Left cardiac atrium (tissue), 4 donors: ENCODE results near the gene IP6K3. TPM values are rescaled to one million over a fixed set of nuclear protein-coding genes. Genes with fewer than 3 reads are reported as not detected.

Experiments used
- ATAC-seq, 2 donors: fragments of 200-7000 bp; cut with Tn5 transposase; one replicate each; pipeline ENCODE4 v1.9.1; 2020; ENCODE audit warnings: mild to moderate bottlenecking in 2 of 2, moderate library complexity in 2 of 2
- DNase-seq: peaks from one replicate; pipeline ENCODE4 v3.0.0-alpha.2; 2020
- intact Hi-C, 2 donors: fragments of 100-400 bp; cut with DNase I; formaldehyde crosslinking; loops; one replicate each; pipeline versions ENCODE4 v1.14.1 to v1.15.1; 2022 to 2023
- long read RNA-seq: library from polyadenylated mRNA; unstranded; transcript quantifications from one replicate; pipeline ENCODE4 v2.0.0, GENCODE V29; 2021
- total RNA-seq, 2 donors: library from RNA; stranded (reverse); fragmentation: NEBNext Ultra II Directional; extraction: Animal tissue kit (Norgen Biotek cat#: 25700); gene quantifications; one replicate each; pipeline ENCODE4 v1.2.1, GENCODE V29; 2021
- donor health status: DM: no; HTN: yes; CAD: no.
- donor health status: DM: no; HTN: yes; CAD: no; lungs with severe emphysema.
- donor health status: DM: yes; HTN: yes; CAD: no.
- donor health status: Dilated cardiomyopathy.

Gene IP6K3, protein sequence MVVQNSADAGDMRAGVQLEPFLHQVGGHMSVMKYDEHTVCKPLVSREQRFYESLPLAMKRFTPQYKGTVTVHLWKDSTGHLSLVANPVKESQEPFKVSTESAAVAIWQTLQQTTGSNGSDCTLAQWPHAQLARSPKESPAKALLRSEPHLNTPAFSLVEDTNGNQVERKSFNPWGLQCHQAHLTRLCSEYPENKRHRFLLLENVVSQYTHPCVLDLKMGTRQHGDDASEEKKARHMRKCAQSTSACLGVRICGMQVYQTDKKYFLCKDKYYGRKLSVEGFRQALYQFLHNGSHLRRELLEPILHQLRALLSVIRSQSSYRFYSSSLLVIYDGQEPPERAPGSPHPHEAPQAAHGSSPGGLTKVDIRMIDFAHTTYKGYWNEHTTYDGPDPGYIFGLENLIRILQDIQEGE
- 10 to 100 TPM; 23.8 to 29.4 TPM for total RNA-seq
- long read RNA-seq, transcript IP6K3-201 (6 exons, 2,610 nt) = major isoform, 19 of 45 reads
- long read RNA-seq, partial matches to known transcripts = 15 of 45 reads
- long read RNA-seq, other reads (novel, unspliced or antisense) = 7 of 45 reads

DNA sequence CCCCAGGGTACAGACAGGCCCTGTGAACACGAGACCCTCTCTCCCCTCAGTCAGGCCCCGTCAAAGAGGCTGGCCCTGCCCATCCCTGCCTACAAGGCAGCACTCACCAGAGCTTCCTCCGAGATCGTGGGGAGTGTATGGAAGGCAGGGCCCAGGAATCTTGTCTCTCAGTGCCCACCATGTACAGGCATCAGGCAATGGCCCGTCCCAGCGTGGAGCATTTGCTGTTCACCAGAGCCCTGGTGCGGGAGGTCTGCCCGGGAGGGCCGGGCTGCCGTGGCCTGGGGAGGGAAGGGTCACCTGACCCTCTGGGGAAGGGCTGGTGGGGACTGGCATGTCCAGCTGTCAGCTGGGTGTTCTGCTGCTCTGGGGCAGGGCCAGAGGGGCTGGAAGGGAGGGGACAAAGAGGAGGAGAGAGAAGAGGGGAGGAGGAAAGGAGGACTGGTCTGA, at the start of gene IP6K3:
Gene IP6K3, minus strand, starts transcription at position 255 of the 450 bp plus-strand sequence. CDS start 11,429 bp downstream, outside the sequence.
- intact Hi-C loops = no loop called here
- DNase-seq (peak; percentile 58), ATAC-seq (peak; percentile 78 to 81)

- ATAC-seq (no peak), DNase-seq (no peak)
- intact Hi-C loops = no loop called here
Observed at GRCh38 chr6:33794910-33795623, 48.4 kb upstream of the IP6K3 start.

DNA sequence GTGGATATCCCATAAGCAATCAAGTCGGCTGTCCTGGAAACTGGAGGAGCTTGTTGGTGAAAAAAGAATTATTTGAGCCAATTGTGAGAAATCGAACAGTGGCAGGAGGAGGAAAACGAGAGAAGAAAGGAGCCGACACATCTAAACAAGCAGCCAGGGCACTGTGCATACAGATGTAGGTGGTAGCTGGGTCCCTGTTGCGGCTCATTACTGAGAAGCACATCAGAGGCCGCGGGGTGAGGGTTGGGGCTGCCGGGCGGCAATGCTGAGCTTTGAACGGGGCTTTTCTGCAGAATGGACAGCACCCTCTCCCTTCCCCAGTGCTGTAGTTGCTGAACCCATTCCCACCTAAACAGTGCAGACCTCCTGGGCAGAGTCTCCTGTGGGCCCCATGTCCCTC, 46.3 kb upstream of the IP6K3 start:
- DNase-seq = no peak
- no peak for ATAC-seq
- intact Hi-C loops = no loop called here

GRCh38 chr6:33791620-33792019, 44.9 kb upstream of the IP6K3 start:
- no peak for ATAC-seq
- no peak for DNase-seq
- intact Hi-C loops = no loop called here

GRCh38 chr6:33790910-33791309, 44.2 kb upstream of the IP6K3 start:
- intact Hi-C loops = no loop called here
- DNase-seq (no peak), ATAC-seq (no peak)

DNA sequence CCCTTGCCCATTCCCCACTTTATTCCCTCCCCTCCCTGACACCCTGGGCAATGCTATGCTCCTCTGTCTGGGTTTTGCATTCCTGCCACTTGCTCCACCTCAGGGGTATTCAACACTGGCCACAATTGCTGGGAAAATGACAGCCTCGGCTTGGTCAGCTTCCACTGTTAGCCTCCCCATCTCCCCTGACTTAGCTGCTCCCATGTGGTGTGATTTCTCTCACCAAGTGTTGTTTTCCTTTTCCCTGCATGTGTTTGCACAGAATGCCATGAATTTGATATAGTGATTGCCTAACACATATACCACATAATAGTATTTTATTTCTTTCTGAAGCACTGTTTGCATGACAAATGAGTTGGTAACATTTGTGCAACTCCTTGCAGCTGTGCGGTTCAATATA, 43.7 kb upstream of the IP6K3 start:
- no peak for DNase-seq
- intact Hi-C loops = no loop called here
- no peak for ATAC-seq

DNA sequence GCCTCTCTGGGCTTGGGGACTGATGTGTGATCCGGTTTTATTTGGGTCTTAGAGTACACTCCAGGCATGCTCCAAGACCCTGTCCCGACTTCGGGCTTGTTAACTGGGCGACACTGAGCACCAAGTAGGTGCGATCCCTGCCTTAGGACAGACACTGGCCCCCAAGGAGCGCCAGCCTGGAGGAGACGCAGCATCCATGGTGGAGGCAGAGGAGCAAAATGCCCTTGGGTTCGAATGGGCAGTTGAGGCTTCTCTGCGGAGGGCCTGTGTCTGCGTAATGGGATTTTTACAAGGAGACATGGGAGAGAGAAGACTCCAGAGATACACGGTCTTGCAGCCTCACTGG, 42.8 kb upstream of the IP6K3 start:
- DNase-seq (no peak), ATAC-seq (no peak)
- intact Hi-C loops = loop anchor here in 1 of 2 donors (5.0 kb wide), 1 partner anchor 98 kb away; no protein-coding TSS in a partner anchor

DNA sequence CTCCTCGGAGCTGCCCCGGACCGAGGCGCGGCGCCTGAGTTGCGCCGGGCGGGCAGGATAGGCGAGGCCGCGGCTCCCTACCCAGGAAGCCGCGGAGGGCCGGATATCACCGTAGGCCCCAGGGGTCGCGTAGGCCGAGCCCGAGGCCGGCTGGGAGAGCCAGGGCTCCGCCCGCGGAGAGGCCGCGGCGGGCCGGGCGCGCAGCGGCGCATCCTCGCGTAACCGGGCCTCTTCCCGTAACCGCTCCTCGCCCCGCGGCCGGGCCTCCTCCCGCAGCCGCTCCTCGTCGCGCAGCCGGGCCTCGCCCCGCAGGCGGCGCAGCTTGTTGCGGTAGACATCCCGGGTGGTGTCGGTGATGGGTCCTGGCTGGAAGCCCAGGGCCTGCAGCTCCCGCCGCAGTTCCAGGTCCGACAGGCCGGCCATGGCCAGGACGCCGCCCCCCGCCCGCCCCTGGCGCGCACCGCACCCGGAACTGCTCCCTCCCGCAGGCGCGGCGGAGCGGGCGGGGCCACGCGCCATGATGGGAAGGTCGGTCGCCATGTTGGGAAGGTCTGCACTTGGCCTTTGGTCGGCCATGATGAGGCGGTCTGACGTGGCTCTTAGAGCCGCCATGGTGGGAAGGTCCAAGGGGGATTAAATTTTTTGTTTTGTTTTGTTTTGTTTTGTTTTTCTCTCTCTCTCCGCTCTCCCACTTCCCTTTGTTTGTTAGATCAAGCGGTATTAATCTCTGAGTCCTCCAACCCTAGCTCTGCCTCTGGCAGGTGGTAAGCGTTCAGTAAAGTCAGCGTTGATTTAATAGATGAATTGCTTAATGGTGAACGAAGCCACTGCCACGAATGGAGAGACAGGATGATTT, 42.2 kb upstream of the IP6K3 start, which contains the start of gene LEMD2:
Gene LEMD2, minus strand, starts transcription at position 437 of the 856 bp plus-strand sequence. Its CDS starts 14 bp downstream, at position 423.
- DNase-seq (peak; percentile 95), ATAC-seq (peak; percentile 98)
- intact Hi-C loops = loop anchor here in 1 of 2 donors (5.0 kb wide), 1 partner anchor 98 kb away; no protein-coding TSS in a partner anchor

DNA sequence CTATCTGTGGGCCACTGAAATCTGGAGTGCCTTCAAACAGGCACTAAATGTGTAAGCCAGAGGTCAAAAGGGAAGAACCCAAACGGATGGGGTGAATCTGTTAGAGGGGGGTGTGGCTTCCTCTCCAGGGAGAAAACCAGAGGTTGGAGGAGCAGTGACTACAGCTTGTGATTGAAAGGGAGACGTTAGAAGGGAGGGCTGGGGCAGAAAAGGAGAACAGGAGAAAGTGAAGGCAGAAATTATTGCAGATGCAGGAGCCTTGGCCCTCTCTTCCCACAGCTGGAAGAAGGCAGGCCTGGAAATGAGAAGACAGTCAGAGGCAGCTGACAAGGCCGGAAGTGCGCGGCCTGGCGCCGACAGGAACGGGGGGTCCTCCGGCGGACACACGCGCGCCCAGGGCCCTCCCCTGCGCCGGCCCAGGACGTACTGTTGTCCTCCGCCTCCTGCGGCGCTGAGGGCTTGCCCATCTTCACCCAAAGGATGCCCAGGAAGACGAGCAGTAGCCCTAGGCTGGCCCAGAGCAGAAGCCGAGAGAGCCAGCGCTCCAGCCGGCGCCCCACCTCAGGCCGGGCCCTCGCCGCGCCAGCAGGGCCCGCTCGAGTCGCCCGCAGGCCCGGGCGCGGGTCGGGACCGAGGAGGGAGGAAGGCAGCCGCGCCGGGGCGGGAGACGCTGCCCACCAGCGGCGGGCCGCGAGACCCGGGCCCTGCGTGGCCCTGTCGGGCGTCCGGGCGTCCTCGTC, 41.4 kb upstream of the IP6K3 start:
- intact Hi-C loops = loop anchor here in 1 of 2 donors (5.0 kb wide), 1 partner anchor 99 kb away; no protein-coding TSS in a partner anchor
- ATAC-seq (peak; percentile 80 to 83), DNase-seq (peak; percentile 86)

DNA sequence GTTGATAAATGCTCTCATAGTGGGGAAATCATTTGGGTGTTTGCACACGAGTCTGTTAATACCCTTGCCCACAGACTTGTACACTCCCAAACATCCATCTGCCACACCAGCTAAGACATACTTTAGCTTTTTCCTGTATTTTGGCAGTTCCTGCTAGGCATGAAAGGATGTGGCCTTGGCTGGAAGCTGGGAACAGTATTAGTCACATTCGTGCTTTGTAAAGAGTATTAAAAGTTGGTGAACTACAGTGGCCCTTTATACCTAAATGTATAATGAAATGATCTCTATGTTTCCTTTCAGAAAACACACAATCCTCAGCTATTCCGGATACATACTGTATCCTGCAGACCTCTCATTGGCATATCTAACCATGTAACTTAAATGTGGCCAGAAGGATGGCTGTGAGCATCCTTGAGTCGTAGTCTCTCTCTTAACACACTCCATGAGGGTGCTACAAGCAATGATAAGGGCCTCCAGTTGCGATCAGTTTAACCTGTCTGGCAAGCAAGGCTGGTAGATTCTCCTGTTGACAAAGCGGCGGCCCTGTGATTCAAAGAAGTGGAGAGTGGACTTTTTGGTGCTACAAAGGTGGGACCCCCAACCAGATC, 40.7 kb upstream of the IP6K3 start:
- intact Hi-C loops = loop anchor here in 1 of 2 donors (5.0 kb wide), 1 partner anchor 100 kb away; no protein-coding TSS in a partner anchor
- DNase-seq = no peak
- no peak for ATAC-seq

DNA sequence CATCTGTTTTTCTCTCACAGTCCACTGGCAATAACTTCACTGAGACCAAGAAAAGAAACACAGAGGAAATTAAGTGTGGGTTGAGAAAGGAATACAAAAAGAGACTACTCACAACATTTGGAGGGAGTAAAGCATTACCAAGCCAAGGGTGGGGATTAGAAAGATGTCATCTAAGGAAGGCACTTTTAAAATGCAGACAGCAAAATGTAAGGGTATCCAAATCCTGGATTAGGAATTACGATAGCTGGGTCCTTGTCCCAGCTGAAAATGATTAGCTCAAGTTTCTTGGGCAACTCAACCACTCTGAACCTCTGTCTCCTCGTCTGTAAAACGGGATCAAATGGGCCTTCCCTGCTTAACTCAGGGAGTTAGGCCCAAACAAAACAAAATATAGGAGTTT, 40.0 kb upstream of the IP6K3 start:
- ATAC-seq (no peak), DNase-seq (no peak)
- intact Hi-C loops = loop anchor here in 1 of 2 donors (5.0 kb wide), 1 partner anchor 101 kb away; no protein-coding TSS in a partner anchor

DNA sequence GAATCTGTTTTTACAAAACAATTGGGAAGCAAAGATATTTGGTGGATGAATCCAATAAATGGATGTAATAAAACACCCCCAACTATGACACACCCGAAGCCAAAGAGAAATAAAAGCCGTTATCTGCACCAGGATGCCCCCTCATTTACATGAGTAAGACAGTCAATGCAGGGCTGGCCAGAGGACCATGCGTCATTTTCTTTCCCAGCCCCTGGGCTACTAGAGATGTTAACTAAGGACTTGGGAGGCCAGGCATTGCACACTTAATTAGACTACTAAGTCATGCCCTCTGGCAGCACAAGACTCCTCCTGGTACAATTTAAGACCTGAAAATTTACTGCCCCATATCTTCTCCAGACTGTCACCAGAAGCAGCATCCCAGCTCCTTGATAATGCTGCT, 39.1 kb upstream of the IP6K3 start:
- no peak for DNase-seq
- intact Hi-C loops = loop anchor here in 1 of 2 donors (5.0 kb wide), 1 partner anchor 102 kb away; no protein-coding TSS in a partner anchor

GRCh38 chr6:33784787-33785186, 38.1 kb upstream of the IP6K3 start:
- intact Hi-C loops = loop anchor here in 1 of 2 donors (5.0 kb wide), 1 partner anchor 103 kb away; no protein-coding TSS in a partner anchor
- ATAC-seq = no peak
- DNase-seq = no peak

More for the DNA sequence above, 39.1 kb upstream of the IP6K3 start:
- no peak for ATAC-seq

DNA sequence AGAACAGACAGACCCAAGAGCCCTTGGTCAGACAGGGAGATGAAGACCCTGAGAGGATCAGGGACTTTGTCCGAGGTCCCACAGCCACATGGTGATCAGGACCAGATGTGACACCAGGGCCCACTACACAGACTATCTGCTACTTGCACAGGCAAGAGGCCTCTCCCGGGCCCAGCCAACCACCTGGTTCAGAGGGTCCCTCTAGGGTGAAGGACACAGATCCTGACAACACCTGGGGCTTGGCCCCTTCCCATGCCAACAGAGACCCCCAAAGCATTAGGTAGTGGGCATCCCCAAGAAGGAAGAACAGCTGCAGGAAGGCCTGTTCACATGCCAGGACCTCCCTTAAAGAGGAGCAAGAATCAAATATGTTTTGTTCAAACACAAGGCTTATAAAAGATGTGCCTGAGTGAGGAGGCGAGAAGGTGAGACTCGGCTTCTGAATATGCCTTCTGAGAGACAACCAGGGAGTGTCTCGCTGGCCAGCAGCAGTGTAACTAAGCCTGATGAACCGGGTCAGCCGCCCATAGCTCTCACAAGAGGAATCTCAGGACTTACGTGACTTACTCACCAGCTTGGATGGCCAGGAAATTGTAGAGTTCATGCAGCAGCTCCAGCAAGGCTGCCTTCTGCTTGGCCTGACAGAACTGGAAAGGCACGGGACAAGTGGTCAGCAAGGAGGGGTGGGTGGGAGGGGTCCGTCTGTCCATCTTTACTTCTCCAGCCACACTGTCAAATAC, 37.2 kb upstream of the IP6K3 start:
- DNase-seq = no peak
- intact Hi-C loops = no loop called here
- ATAC-seq = no peak

- ATAC-seq (no peak), DNase-seq (no peak)
- intact Hi-C loops = no loop called here
Observed at GRCh38 chr6:33782561-33782960, 35.9 kb upstream of the IP6K3 start.

DNA sequence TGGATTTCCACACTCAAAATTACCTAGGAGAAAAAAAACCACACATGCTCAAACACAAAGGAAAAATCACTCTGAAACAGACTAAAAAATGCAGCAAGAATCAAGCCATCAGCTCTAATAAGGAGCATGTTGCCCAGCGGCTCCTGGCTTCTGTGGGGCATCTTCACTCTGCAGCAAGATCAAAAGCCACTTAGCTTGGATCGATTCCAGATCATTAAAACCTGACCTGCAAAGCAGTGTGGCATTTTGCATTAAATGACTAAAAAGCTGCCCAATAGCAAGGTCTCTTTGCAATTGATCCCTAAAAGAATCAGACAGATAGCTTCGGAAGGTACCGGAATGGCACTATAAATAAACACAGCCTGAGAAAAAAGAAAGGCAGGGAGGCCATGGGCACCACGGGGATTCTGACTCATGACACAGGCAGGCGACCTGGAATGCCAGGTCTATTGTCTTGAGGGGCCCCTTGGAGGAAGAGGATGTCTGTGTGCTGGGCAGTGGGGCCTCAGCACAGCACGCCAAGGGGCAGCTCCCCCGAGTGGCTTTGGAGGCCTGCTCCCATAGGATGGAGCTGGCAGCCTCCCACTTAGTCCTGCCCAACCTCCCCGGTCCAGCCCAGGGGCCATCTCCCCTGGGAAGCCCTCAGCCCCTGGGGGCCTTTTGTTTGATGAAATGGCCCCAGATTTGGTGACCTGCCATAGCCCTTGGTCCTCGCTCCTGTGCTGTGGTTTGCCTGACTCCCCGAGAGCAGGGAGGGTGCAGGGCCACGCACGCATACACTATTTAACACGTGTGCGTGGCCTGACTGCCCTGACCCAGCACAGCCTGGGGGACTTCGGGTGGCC, 34.6 kb upstream of the IP6K3 start:
- DNase-seq = no peak
- intact Hi-C loops = no loop called here
- peak; percentile 42 to 49 for ATAC-seq
